Neural progenitor cell (in vitro differentiated cells): Measurements from ENCODE around the gene ELANE. TPM values are rescaled to one million over a fixed set of nuclear protein-coding genes. Genes with fewer than 3 reads are reported as not detected.

ENCODE experiments used
- DNase-seq: peaks from one replicate; pipeline ENCODE4 v3.0.0-alpha.2; 2016; ENCODE audit warnings: low spot score
- H2AFZ ChIP-seq: fragments of 200-600 bp; sonication (generic); replicated peaks from 2 replicates; pipeline ENCODE4 v1.6.1; 2016; ENCODE audit warnings: antibody characterized with exemption
- H3F3A ChIP-seq: fragments of 200-600 bp; sonication (generic); 2 replicates; pipeline ENCODE4 v1.6.1; 2016; ENCODE audit warnings: antibody characterized with exemption, low read depth
- H3K27ac ChIP-seq: fragments of 200-600 bp; sonication (generic); 2 replicates; pipeline ENCODE4 v1.5.1; 2016; ENCODE audit warnings: mild to moderate bottlenecking
- H3K27me3 ChIP-seq: fragments of 200-600 bp; sonication (generic); 2 replicates; pipeline ENCODE4 v1.6.1; 2016; ENCODE audit warnings: mild to moderate bottlenecking, moderate library complexity
- H3K36me3 ChIP-seq: fragments of 200-600 bp; sonication (generic); 2 replicates; pipeline ENCODE4 v1.5.1; 2016
- H3K4me1 ChIP-seq: fragments of 200-600 bp; sonication (generic); 2 replicates; pipeline ENCODE4 v1.6.1; 2016; ENCODE audit warnings: mixed run types
- H3K4me2 ChIP-seq: fragments of 200-600 bp; sonication (generic); 2 replicates; pipeline ENCODE4 v1.6.1; 2016
- H3K4me3 ChIP-seq: fragments of 200-600 bp; sonication (generic); 2 replicates; pipeline ENCODE4 v1.5.1; 2016
- H3K79me2 ChIP-seq: fragments of 200-600 bp; sonication (generic); 2 replicates; pipeline ENCODE4 v1.6.1; 2016; ENCODE audit warnings: low read depth
- H3K9ac ChIP-seq: fragments of 200-600 bp; sonication (generic); 2 replicates; pipeline ENCODE4 v1.6.1; 2016
- H3K9me3 ChIP-seq: fragments of 200-600 bp; sonication (generic); 2 replicates; pipeline ENCODE4 v1.5.1; 2016; ENCODE audit warnings: low read depth
- H4K20me1 ChIP-seq: fragments of 200-600 bp; sonication (generic); 2 replicates; pipeline ENCODE4 v1.6.1; 2016; ENCODE audit warnings: low read depth
- H3K27ac Mint-ChIP-seq: 3 replicates; pipeline ENCODE4 v1.8.0; 2021; ENCODE audit warnings: mixed read lengths
- H3K27me3 Mint-ChIP-seq: 2 replicates; pipeline ENCODE4 v1.8.0; 2022; ENCODE audit warnings: low read depth, mild to moderate bottlenecking, inconsistent platforms, moderate library complexity, mixed read lengths; ENCODE audit not compliant: insufficient read depth
- H3K36me3 Mint-ChIP-seq: 3 replicates; pipeline ENCODE4 v1.8.0; 2021; ENCODE audit warnings: mixed read lengths
- H3K4me1 Mint-ChIP-seq: 3 replicates; pipeline ENCODE4 v1.8.0; 2021; ENCODE audit warnings: mixed read lengths
- H3K4me3 Mint-ChIP-seq: 3 replicates; pipeline ENCODE4 v1.8.0; 2021; ENCODE audit warnings: mild to moderate bottlenecking, moderate library complexity, mixed read lengths
- H3K9me3 Mint-ChIP-seq: 3 replicates; pipeline ENCODE4 v1.8.0; 2020; ENCODE audit warnings: mixed read lengths
- CTCF ChIP-seq: fragments of 200-600 bp; sonication (generic); IDR thresholded peaks from 2 replicates; pipeline ENCODE4 v1.5.1; 2017; ENCODE audit warnings: antibody characterized with exemption, mild to moderate bottlenecking
- EZH2 ChIP-seq: fragments of 200-600 bp; sonication (generic); IDR thresholded peaks from 2 replicates; pipeline ENCODE4 v1.6.1; 2017; ENCODE audit warnings: antibody characterized with exemption, mild to moderate bottlenecking, moderate library complexity
- EZH2phosphoT487 ChIP-seq: fragments of 200-600 bp; sonication (generic); IDR thresholded peaks from 2 replicates; pipeline ENCODE4 v1.6.1; 2017; ENCODE audit warnings: antibody characterized with exemption
- total RNA-seq: library from RNA; depleted of rRNA; stranded (reverse); fragments of >200 nt; gene quantifications from 2 replicates; pipeline ENCODE4 v1.2.3, GENCODE V29; 2015; ENCODE audit warnings: low replicate concordance

Gene ELANE
- total RNA-seq, 1 donor from 2014 or later, result not detected

DNA sequence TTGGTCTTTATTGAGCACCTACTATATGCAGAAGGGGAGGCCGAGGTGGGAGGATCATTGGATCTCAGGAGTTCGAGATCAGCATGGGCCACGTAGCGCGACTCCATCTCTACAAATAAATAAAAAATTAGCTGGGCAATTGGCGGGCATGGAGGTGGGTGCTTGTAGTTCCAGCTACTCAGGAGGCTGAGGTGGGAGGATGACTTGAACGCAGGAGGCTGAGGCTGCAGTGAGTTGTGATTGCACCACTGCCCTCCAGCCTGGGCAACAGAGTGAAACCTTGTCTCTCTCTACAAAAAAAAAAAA is 11.2 kb downstream of the ELANE start:
- Histone ChIP-seq H3F3A (peaks cover 38% of the 10 kb centered on the region), H4K20me1 (peaks cover 27% of the 10 kb centered on the region), H3K9me3 (no peaks in the 10 kb centered on the region), H3K9ac (no peak overlapping the region), H3K27ac (no peak overlapping the region), H3K4me2 (no peak overlapping the region), H3K4me1 (peaks cover 7% of the 10 kb centered on the region), H3K27me3 (peaks cover 54% of the 10 kb centered on the region), H3K79me2 (no peaks in the 10 kb centered on the region), H2AFZ (no peak overlapping the region), H3K36me3 (no peaks in the 10 kb centered on the region), H3K4me3 (no peak overlapping the region)
- H3K27me3 Mint-ChIP-seq, result peaks cover 34% of the 10 kb centered on the region
- peaks cover 7% of the 10 kb centered on the region for H3K36me3 Mint-ChIP-seq
- H3K4me3 Mint-ChIP-seq, result peak overlapping the region; percentile 7
- peaks cover 11% of the 10 kb centered on the region for H3K4me1 Mint-ChIP-seq
- no peak for DNase-seq
- no peaks in the 10 kb centered on the region for H3K9me3 Mint-ChIP-seq
- TF ChIP-seq EZH2 (no peak), CTCF (no peak), EZH2phosphoT487 (no peak)
- no peak overlapping the region for H3K27ac Mint-ChIP-seq

- no peak overlapping the region for H3K4me3 ChIP-seq
- no peaks in the 10 kb centered on the region for H3K36me3 ChIP-seq
- DNase-seq, result no peak
- Mint-ChIP-seq H3K4me3 (no peak overlapping the region), H3K27me3 (peaks cover 21% of the 10 kb centered on the region), H3K9me3 (no peaks in the 10 kb centered on the region), H3K27ac (no peak overlapping the region), H3K4me1 (peaks cover 14% of the 10 kb centered on the region), H3K36me3 (peaks cover 11% of the 10 kb centered on the region)
- peaks cover 28% of the 10 kb centered on the region for H4K20me1 ChIP-seq
- H3K27ac ChIP-seq, result no peak overlapping the region
- no peaks in the 10 kb centered on the region for H3K79me2 ChIP-seq
- peaks cover 7% of the 10 kb centered on the region for H3K4me1 ChIP-seq
- H2AFZ ChIP-seq, result no peak overlapping the region
- peaks cover 39% of the 10 kb centered on the region for H3F3A ChIP-seq
- H3K4me2 ChIP-seq, result no peak overlapping the region
- H3K27me3 ChIP-seq, result peaks cover 18% of the 10 kb centered on the region
- H3K9me3 ChIP-seq, result no peaks in the 10 kb centered on the region
- H3K9ac ChIP-seq, result no peak overlapping the region
- TF ChIP-seq EZH2, result no peak
- TF ChIP-seq CTCF, result no peak
- no peak for TF ChIP-seq EZH2phosphoT487
These were observed 14.7 kb downstream of the ELANE start for GRCh38 chr19:866769-867300.

DNA sequence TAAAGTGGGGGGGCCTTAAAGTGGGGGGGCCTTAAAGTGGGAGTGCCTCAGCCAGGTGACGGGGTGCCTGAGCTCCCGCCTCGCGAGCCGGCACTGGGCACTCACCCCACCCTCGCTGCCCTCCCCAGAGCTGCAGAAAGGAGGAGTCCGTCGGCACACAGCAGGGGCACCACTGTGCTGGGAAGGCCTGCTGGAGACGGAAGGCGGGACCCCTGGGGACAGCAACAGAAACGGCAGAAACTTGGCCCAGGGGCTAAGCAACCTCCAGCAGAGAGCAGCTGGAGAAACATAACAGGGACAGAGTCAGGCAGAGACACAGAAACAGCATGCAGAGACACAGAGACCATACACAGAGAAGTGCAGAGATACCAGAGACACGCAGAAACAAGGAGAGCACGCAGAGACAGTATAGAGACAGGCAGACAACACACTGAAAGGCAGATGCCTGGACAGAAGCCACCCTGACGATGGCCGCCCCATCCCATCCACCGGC is 15.2 kb downstream of the ELANE start:
- H3K4me1 ChIP-seq, result peaks cover 7% of the 10 kb centered on the region
- Mint-ChIP-seq H3K9me3 (no peaks in the 10 kb centered on the region), H3K27ac (peak overlapping the region; percentile 58), H3K27me3 (peaks cover 19% of the 10 kb centered on the region), H3K36me3 (peaks cover 11% of the 10 kb centered on the region), H3K4me3 (peak overlapping the region; percentile 6), H3K4me1 (peaks cover 14% of the 10 kb centered on the region)
- DNase-seq, result peak; percentile 50
- H3K4me2 ChIP-seq, result no peak overlapping the region
- H2AFZ ChIP-seq, result no peak overlapping the region
- peaks cover 28% of the 10 kb centered on the region for H4K20me1 ChIP-seq
- no peak overlapping the region for H3K27ac ChIP-seq
- H3K79me2 ChIP-seq, result no peaks in the 10 kb centered on the region
- no peaks in the 10 kb centered on the region for H3K9me3 ChIP-seq
- H3K36me3 ChIP-seq, result no peaks in the 10 kb centered on the region
- H3K4me3 ChIP-seq, result no peak overlapping the region
- H3K9ac ChIP-seq, result no peak overlapping the region
- peaks cover 44% of the 10 kb centered on the region for H3F3A ChIP-seq
- TF ChIP-seq CTCF (no peak), EZH2 (no peak), EZH2phosphoT487 (no peak)
- peaks cover 13% of the 10 kb centered on the region for H3K27me3 ChIP-seq
